CD4-positive, alpha-beta T cell treated with Interferon alpha-2 for 1 hour (primary cell): Measurements from ENCODE around the gene TMEM14B.
A peak's percentile ranks its signal among the peaks of the same experiment; 100 is the strongest.
"Not testable (repeated sequence)": the region's sequence is repeated elsewhere in the genome, so short reads cannot be mapped to it uniquely, and the experiment has no call there.

ENCODE experiments used
- DNase-seq, 2 donors: peaks; one replicate each; pipeline ENCODE4 v3.0.0-alpha.2; 2020 to 2022

The TMEM14B gene

GRCh38 chr6:10749734-10750133 is 2.1 kb downstream of the TMEM14B start:
- no peak for DNase-seq

GRCh38 chr6:10750568-10750967 is 3.0 kb downstream of the TMEM14B start:
- not testable (repeated sequence) for DNase-seq

GRCh38 chr6:10751757-10752156 is 4.2 kb downstream of the TMEM14B start:
- peak; percentile 2 to 36 for DNase-seq

GRCh38 chr6:10756085-10756484 is 8.5 kb downstream of the TMEM14B start:
- no peak for DNase-seq

GRCh38 chr6:10759312-10759839 is 11.8 kb downstream of the TMEM14B start:
- peak in 1 of 2 donors; percentile 41 for DNase-seq

GRCh38 chr6:10759884-10760329 is 12.3 kb downstream of the TMEM14B start:
- DNase-seq = no peak

- DNase-seq = no peak
Measured at GRCh38 chr6:10763006-10763405, 15.4 kb downstream of the TMEM14B start.

GRCh38 chr6:10769419-10769818 is 21.8 kb downstream of the TMEM14B start:
- DNase-seq = no peak

GRCh38 chr6:10771371-10771894 is 23.8 kb downstream of the TMEM14B start:
- no peak for DNase-seq

GRCh38 chr6:10778230-10778629 is 30.6 kb downstream of the TMEM14B start:
- DNase-seq = no peak

- DNase-seq = no peak
Measured at GRCh38 chr6:10779076-10779475, 31.5 kb downstream of the TMEM14B start.

- DNase-seq = no peak
Measured at GRCh38 chr6:10791673-10792072, 44.1 kb downstream of the TMEM14B start.

GRCh38 chr6:10792101-10792500 is 44.5 kb downstream of the TMEM14B start:
- no peak for DNase-seq

GRCh38 chr6:10793035-10793434 is 45.4 kb downstream of the TMEM14B start:
- DNase-seq = no peak

GRCh38 chr6:10793695-10794094 is 46.1 kb downstream of the TMEM14B start:
- DNase-seq = no peak

- no peak for DNase-seq
Measured at GRCh38 chr6:10794239-10794638, 46.6 kb downstream of the TMEM14B start.

- no peak for DNase-seq
Measured at GRCh38 chr6:10800810-10801209, 53.2 kb downstream of the TMEM14B start.

- peak; percentile 59 to 70 for DNase-seq
Measured at GRCh38 chr6:10801224-10801848, 53.7 kb downstream of the TMEM14B start.
